ENCODE data around the gene SLC66A1.
A peak's percentile ranks its signal among the peaks of the same experiment; 100 is the strongest.
"Not testable (repeated sequence)": the region's sequence is repeated elsewhere in the genome, so short reads cannot be mapped to it uniquely, and the experiment has no call there.

The SLC66A1 gene, protein sequence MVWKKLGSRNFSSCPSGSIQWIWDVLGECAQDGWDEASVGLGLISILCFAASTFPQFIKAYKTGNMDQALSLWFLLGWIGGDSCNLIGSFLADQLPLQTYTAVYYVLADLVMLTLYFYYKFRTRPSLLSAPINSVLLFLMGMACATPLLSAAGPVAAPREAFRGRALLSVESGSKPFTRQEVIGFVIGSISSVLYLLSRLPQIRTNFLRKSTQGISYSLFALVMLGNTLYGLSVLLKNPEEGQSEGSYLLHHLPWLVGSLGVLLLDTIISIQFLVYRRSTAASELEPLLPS

DNA sequence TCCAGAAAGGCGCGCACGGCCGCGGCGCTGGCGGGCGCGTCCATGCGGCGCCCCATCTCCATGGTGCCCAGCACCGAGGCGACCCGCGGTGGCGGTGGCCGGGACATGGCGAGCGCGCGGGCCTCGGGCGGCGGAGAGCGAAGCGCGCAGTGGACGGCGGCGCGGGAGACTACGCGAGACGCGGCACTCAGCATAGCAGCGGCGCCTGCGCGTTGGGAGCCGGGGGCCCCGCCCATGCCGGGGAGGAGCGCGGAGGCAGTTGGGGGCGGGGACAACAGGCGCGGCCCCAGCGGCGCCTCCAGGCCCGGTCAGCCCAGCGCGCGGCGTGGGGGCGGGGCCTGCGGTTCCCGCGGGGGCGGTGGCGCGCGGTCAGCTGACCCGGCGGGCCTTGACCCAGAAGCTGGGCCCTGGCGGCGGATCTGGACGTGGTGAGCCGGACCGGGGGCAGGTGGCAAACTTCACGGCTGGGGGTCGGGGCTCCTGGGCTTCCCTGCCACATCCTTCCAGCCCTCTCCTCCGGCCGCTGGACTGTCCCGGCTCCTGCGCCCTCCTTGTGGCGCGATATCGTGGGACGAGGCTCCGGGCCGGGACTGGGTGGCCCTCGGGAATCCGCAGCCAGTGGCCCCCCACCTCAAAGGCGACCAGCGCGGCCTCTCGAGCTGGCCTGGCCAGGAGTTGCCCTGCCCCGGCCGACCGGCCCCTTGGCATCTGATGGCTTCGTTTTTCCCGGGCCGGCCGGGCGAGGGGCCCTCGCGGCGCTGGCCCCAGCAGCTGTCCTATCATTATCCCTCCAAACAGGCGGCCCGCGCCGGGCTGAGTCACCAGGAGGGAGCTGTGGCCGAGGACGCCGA is at the start of gene SLC66A1, which contains the start of gene AKR7A2:
TSS of gene SLC66A1 (plus strand) at position 396 of the 851 bp plus-strand sequence. CDS start 5,352 bp downstream, outside the sequence.
TSS of gene AKR7A2 (minus strand) at position 214 of the 851 bp plus-strand sequence. CDS start at position 194, 20 bp downstream.
- H3K36me3 ChIP-seq (ENCODE audit: control insufficient read depth in 1 of 2, insufficient read depth in 2 of 2, low read length in 2 of 2) = peaks cover 14% of the 10 kb centered on the region in 2 donors
- H3K4me1 ChIP-seq (ENCODE audit: control insufficient read depth in 1 of 2, insufficient read depth in 2 of 2, low read length in 2 of 2) = peaks cover 11 to 37% of the 10 kb centered on the region in 2 donors
- H3K27ac ChIP-seq (ENCODE audit: low read length) = peak within 1 kb of the TSS; percentile 60
- no peaks in the 10 kb centered on the region for H3K27me3 ChIP-seq (ENCODE audit: low read depth, low read length)
- H3K9me3 ChIP-seq (ENCODE audit: control insufficient read depth in 1 of 2, low read length in 2 of 2) = no peaks in the 10 kb centered on the region
- H3K4me3 ChIP-seq (ENCODE audit: low read depth in 1 of 2, low read length in 2 of 2) = peak within 1 kb of the TSS; percentile 81 to 89

DNA sequence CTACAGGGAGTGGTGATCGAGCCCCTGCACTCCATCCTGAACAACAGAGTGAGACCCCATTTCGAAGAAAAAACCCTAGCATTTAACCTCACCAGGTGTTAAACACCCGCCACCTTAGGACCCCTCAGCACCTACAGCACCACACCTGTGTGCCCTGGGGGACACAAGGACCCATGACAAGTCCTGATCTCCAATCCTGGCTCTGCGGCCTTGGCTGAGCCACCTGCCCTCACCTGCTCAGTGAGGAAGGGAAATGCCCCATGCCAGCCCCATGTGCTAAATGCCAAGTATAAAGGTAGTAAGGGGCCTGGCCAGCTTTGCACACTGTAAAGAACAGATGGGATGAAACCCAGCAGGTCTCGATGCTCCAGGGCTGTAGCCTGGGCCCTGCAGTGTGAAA is 49.4 kb upstream of the SLC66A1 start:
- Histone ChIP-seq H3K9me3 (ENCODE audit: control insufficient read depth in 1 of 2, low read length in 2 of 2) (no peaks in the 10 kb centered on the region), H3K4me3 (ENCODE audit: low read depth in 1 of 2, low read length in 2 of 2) (no peak overlapping the region), H3K36me3 (ENCODE audit: control insufficient read depth in 1 of 2, insufficient read depth in 2 of 2, low read length in 2 of 2) (peaks cover 12 to 39% of the 10 kb centered on the region in 2 donors), H3K27me3 (ENCODE audit: low read depth, low read length) (no peaks in the 10 kb centered on the region), H3K27ac (ENCODE audit: low read length) (no peak overlapping the region), H3K4me1 (ENCODE audit: control insufficient read depth in 1 of 2, insufficient read depth in 2 of 2, low read length in 2 of 2) (no peaks in the 10 kb centered on the region)

DNA sequence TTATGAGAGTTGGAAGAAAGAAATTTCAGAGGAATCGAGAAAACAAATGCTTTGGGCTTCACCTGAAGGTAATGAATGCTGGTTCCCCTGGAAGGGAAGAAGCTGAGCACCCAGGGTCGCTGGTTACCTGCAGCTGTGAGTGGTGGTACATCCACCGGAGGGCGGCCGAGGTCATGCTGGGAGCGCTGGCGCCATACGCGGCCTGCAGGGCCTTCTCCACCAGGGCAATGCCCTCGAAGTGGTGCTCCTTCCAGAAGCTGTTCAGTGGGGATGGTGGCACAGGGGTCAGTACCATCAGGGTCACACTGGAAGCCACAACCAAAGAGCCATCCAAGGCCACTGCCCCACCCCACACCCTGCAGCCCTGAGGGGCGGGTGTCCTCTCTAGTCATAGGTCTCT is 43.7 kb upstream of the SLC66A1 start:
- Histone ChIP-seq H3K4me3 (ENCODE audit: low read depth in 1 of 2, low read length in 2 of 2) (no peak overlapping the region), H3K27me3 (ENCODE audit: low read depth, low read length) (no peaks in the 10 kb centered on the region), H3K9me3 (ENCODE audit: control insufficient read depth in 1 of 2, low read length in 2 of 2) (no peaks in the 10 kb centered on the region), H3K36me3 (ENCODE audit: control insufficient read depth in 1 of 2, insufficient read depth in 2 of 2, low read length in 2 of 2) (peaks cover 0 to 6% of the 10 kb centered on the region in 2 donors), H3K27ac (ENCODE audit: low read length) (no peak overlapping the region), H3K4me1 (ENCODE audit: control insufficient read depth in 1 of 2, insufficient read depth in 2 of 2, low read length in 2 of 2) (no peaks in the 10 kb centered on the region)

DNA sequence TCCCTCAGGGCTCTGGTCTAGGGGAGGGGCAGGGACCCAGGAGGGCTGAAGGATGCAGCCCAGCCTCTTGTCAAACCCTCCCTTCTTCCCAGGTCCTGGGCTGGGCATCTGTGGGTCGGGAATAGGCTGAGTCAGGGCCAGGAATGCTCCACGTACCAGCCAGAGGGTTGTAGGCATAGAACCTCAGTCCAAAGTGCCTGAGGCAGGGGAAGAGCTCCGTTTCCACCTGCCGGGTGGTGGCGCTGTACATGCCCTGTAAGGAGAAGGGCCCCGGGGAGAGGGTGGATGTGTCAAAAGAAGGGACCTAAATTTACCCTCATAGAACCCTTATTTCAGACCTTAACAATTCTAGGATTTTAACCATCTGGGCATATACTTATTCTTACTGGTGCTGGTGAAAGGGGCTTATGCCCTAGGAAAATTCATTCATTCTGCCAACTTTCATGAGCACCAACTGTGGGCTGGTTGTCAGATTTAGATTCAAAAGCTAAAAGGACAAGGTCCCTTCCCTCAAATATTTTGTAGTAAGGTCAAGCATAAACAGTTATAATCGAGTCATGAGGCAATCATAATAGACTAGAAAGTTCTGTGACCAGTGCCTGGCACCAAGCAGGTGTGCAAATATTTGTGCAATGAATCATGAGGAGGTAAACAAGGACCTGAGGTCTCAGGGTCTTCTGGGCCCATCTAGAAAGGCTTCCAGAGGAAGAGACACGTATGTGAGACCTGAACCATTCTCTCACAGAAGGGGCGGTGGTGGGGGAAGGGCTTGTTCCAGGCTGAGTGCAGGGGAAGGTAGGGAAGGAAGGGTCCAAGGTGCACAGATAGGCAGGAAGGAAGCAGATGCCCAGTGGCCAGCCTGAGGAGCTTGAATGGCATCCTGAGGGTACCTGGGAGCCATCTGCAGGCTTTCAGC is 42.4 kb upstream of the SLC66A1 start:
- H3K36me3 ChIP-seq (ENCODE audit: control insufficient read depth in 1 of 2, insufficient read depth in 2 of 2, low read length in 2 of 2); H3K27me3 ChIP-seq (ENCODE audit: low read depth, low read length); H3K27ac ChIP-seq (ENCODE audit: low read length): not testable (repeated sequence)

DNA sequence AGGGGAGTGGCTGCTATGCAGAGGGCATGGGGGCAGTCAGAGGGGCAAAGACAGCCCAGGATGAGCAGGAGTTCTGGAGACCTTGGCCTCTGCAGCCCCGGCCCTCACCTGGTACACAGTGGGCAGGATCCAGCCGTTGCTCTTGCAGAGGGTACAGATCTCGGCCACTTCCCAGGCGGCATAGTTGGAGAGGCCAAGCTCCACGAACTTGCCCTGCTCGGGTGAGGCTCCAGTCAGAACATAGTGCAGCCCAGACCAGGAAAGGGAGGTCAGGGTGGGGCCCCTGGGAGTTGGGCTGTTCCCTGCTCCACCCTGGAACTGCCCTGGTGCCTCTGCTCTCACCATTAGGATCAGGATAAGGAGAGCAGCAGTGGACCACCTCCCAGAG is 41.8 kb upstream of the SLC66A1 start:
- not testable (repeated sequence) for H3K9me3 ChIP-seq (ENCODE audit: control insufficient read depth in 1 of 2, low read length in 2 of 2); H3K4me3 ChIP-seq (ENCODE audit: low read depth in 1 of 2, low read length in 2 of 2); H3K27ac ChIP-seq (ENCODE audit: low read length); H3K4me1 ChIP-seq (ENCODE audit: control insufficient read depth in 1 of 2, insufficient read depth in 2 of 2, low read length in 2 of 2); H3K36me3 ChIP-seq (ENCODE audit: control insufficient read depth in 1 of 2, insufficient read depth in 2 of 2, low read length in 2 of 2); H3K27me3 ChIP-seq (ENCODE audit: low read depth, low read length)

More for the DNA sequence above, 42.4 kb upstream of the SLC66A1 start:
- not testable (repeated sequence) for H3K4me3 ChIP-seq (ENCODE audit: low read depth in 1 of 2, low read length in 2 of 2); H3K9me3 ChIP-seq (ENCODE audit: control insufficient read depth in 1 of 2, low read length in 2 of 2); H3K4me1 ChIP-seq (ENCODE audit: control insufficient read depth in 1 of 2, insufficient read depth in 2 of 2, low read length in 2 of 2)

DNA sequence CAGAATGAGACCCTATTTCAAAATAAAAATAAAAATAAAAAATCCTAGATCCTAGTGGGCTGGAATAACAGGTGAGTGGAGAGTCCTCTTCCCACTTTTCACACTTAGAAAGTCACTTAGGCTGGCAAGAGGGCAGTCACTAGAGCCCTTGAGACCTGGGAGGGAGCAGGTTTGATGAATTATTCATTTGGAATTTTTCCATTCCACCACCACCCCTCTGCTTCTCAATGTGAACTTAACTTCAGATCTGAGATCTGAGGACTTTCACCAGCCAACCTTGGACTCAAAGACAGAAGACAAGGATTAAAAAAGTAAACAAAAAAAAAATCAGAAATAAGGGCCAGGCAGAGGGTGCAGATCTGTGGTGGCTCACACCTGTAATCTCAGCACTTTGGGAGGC is 40.1 kb upstream of the SLC66A1 start:
- no peak overlapping the region for H3K4me3 ChIP-seq (ENCODE audit: low read depth in 1 of 2, low read length in 2 of 2)
- H3K9me3 ChIP-seq (ENCODE audit: control insufficient read depth in 1 of 2, low read length in 2 of 2) = no peaks in the 10 kb centered on the region
- peaks cover 0 to 2% of the 10 kb centered on the region in 2 donors for H3K36me3 ChIP-seq (ENCODE audit: control insufficient read depth in 1 of 2, insufficient read depth in 2 of 2, low read length in 2 of 2)
- H3K27ac ChIP-seq (ENCODE audit: low read length) = no peak overlapping the region
- no peaks in the 10 kb centered on the region for H3K4me1 ChIP-seq (ENCODE audit: control insufficient read depth in 1 of 2, insufficient read depth in 2 of 2, low read length in 2 of 2)
- no peaks in the 10 kb centered on the region for H3K27me3 ChIP-seq (ENCODE audit: low read depth, low read length)

DNA sequence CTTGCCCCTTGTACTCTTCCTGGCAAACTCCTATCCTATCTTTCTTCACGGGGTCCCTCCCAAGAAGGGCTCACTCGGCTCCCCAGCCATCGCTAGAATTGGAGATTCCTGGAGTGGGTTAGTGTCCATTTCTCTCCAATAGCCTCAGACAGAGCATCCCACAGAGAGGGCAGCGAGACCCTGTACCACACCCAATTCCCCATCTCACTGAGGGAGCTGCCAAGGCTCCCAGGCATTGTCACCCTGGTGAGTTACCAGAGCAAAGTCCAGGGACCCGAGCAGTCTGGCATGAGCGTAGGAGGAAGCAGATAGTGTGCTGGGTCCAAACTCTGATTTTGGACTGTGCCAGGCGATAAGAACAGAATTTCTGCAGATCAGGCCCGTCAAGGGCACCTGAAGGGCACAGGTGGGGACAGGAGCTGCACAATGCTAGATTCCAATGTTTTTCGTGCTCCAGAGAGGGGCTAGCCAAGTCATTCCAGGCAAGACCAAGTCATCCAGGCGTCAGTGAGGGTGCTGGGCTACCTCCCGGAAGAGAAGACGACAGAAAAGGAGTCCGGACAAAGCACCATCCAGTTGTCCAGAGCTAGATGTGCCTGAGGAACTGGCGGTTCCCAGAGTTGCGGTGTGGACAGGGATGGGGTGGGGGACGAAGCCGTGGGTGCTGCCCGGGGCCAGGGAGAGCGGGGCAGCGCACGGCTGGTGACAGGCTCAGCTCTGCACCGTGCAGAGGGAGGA is 38.9 kb upstream of the SLC66A1 start:
- Histone ChIP-seq H3K27ac (ENCODE audit: low read length) (no peak overlapping the region), H3K4me3 (ENCODE audit: low read depth in 1 of 2, low read length in 2 of 2) (peak overlapping the region in 1 of 2 donors; percentile 19), H3K36me3 (ENCODE audit: control insufficient read depth in 1 of 2, insufficient read depth in 2 of 2, low read length in 2 of 2) (no peaks in the 10 kb centered on the region)

DNA sequence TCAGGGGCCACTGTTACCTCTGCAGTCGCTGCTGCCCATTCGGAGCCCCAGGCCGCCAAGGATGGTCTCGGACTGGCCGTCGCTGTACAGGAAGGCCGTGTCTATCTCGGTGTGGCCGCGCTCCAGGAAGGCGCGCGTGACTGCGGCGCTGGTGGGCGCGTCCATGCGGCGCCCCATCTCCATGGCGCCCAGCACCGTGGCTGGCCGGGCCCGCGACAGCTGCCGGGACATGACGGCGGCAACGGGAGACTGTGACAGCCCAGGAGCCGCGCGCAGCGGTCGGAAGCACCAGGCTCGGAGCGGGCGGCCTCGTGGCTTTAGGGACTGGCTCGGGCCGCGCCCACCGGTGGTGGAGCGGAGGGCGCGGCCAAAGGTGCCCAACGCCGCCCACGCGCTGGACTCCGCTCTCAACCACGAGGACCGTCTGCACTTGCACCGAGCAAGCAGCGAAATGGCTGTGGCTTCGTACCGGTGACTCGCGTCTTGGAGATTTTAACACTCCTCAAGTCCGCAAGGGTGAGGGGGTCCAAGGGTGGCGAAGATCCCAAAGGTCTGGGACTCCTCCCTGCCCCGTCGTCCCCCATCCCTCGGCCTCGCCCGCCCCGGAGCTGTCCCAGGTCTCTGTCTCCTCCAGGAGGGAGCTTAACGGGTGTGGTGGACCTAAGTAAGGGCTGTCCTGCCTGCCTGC is 38.1 kb upstream of the SLC66A1 start:
- not testable (repeated sequence) for H3K9me3 ChIP-seq (ENCODE audit: control insufficient read depth in 1 of 2, low read length in 2 of 2); H3K27me3 ChIP-seq (ENCODE audit: low read depth, low read length); H3K36me3 ChIP-seq (ENCODE audit: control insufficient read depth in 1 of 2, insufficient read depth in 2 of 2, low read length in 2 of 2); H3K27ac ChIP-seq (ENCODE audit: low read length); H3K4me1 ChIP-seq (ENCODE audit: control insufficient read depth in 1 of 2, insufficient read depth in 2 of 2, low read length in 2 of 2)
- H3K4me3 ChIP-seq (ENCODE audit: low read depth in 1 of 2, low read length in 2 of 2) = peak overlapping the region in 1 of 2 donors; percentile 19

More for the DNA sequence above, 38.9 kb upstream of the SLC66A1 start:
- no peaks in the 10 kb centered on the region for H3K4me1 ChIP-seq (ENCODE audit: control insufficient read depth in 1 of 2, insufficient read depth in 2 of 2, low read length in 2 of 2)
- no peaks in the 10 kb centered on the region for H3K27me3 ChIP-seq (ENCODE audit: low read depth, low read length)
- H3K9me3 ChIP-seq (ENCODE audit: control insufficient read depth in 1 of 2, low read length in 2 of 2) = no peaks in the 10 kb centered on the region

DNA sequence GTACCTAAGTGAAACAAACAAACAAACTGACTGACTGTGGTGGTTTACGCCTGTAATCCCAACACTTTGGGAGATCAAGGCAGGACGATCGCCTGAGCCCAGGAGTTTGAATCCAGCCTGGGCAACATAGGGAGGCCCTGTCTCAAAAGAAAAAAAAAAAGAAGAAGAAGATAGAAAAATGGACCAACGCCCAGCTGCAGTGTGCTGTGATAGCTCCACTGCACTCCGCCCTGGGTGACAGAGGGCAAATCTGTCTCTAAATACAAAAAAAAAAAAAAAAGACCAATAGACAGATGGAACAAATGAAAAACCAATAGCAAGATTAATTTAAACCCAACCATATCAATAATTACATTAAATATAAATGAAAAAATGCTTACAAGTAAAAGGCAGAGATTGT is 37.5 kb upstream of the SLC66A1 start:
- H3K4me3 ChIP-seq (ENCODE audit: low read depth in 1 of 2, low read length in 2 of 2) = no peak overlapping the region
- no peak overlapping the region for H3K27ac ChIP-seq (ENCODE audit: low read length)
- no peaks in the 10 kb centered on the region for H3K36me3 ChIP-seq (ENCODE audit: control insufficient read depth in 1 of 2, insufficient read depth in 2 of 2, low read length in 2 of 2)
- no peaks in the 10 kb centered on the region for H3K9me3 ChIP-seq (ENCODE audit: control insufficient read depth in 1 of 2, low read length in 2 of 2)
- H3K4me1 ChIP-seq (ENCODE audit: control insufficient read depth in 1 of 2, insufficient read depth in 2 of 2, low read length in 2 of 2) = no peaks in the 10 kb centered on the region
- H3K27me3 ChIP-seq (ENCODE audit: low read depth, low read length) = no peaks in the 10 kb centered on the region

DNA sequence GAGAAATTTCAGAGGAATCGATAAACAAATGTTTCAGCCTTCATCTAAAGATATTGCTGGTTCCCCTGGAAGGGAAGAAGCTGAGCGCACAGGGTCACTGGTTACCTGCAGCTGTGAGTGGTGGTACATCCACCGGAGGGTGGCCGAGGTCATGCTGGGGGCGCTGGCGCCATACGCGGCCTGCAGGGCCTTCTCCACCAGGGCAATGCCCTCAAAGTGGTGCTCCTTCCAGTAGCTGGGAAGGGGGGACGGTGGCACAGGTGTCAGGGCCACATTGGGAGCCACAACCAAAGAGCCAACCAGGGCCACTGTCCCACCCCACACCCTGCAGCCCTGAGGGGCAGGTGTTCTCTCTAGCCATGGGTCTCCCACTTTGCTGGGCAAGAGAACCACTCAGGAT is 28.2 kb upstream of the SLC66A1 start:
- Histone ChIP-seq H3K27me3 (ENCODE audit: low read depth, low read length) (no peaks in the 10 kb centered on the region), H3K9me3 (ENCODE audit: control insufficient read depth in 1 of 2, low read length in 2 of 2) (no peaks in the 10 kb centered on the region), H3K4me3 (ENCODE audit: low read depth in 1 of 2, low read length in 2 of 2) (no peak overlapping the region), H3K27ac (ENCODE audit: low read length) (no peak overlapping the region), H3K4me1 (ENCODE audit: control insufficient read depth in 1 of 2, insufficient read depth in 2 of 2, low read length in 2 of 2) (peaks cover 0 to 4% of the 10 kb centered on the region in 2 donors), H3K36me3 (ENCODE audit: control insufficient read depth in 1 of 2, insufficient read depth in 2 of 2, low read length in 2 of 2) (peaks cover 5% of the 10 kb centered on the region in 2 donors)
